ENCODE data around the gene FSTL5. TPM values are rescaled to one million over a fixed set of nuclear protein-coding genes. Genes with fewer than 3 reads are reported as not detected.

The FSTL5 gene
- total RNA-seq, 8 experiments from 2014 or later = 0.17 to 31.3 (median 3.0) TPM

DNA sequence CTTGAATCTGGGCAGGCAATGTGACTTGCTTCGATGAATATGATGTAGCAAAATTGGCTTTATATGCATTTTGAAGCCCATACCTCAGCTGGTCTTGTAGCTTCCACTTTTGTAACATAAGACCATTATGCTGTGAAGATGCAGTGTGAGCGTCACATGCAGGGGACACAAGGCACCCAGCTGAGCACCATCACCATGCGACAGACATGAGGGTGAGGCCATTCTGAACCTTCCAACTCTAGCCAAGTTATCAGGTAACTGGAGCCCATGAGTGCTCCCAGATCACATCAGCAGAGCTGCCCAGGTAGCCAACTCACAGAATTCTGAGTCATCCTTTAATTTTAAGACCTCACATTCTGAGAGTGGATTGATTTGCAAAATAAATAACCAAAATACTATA lies 705.9 kb downstream of the FSTL5 start:
- Histone ChIP-seq H3K27ac (no peak overlapping the region), H3K4me1 (replicated peaks in 1 of 2) (no peaks in the 10 kb centered on the region), H3K4me3 (no peak overlapping the region)
- ATAC-seq (replicated peaks in 6 of 8) = no peak
- 0 to 100% (median 80%) methylated on average over 1 to 3 of the region's 3 CpGs; no CpG with 5 or more reads in 1 of the 10 experiments for WGBS, 10 experiments
- in situ Hi-C loops (cut with MboI; ENCODE audit: low pct_unique_long_range_greater_than_20kb in 2 of 9, low sequenced_read_pairs in 9 of 9, unreplicated experiment in 9 of 9) = no loop called here

DNA sequence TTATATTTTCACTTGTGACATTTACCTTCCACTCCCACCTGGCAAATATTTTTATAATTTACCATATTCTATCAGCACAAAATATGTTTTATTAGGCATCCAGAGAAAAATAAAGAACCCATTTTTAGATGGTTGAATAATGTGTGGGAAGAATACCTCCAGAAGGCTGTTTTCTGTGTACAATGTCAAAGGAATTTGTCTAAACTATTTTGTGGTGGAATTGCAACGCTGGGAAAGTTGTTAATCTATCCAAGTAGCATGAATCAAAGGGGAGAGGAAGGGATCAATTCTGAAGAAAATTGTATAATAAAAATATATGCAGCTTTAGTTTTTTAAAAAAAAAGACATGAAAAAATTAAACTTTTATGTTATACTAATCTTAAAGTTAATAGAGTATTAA lies 706.5 kb downstream of the FSTL5 start:
- in situ Hi-C loops (cut with MboI; ENCODE audit: low pct_unique_long_range_greater_than_20kb in 2 of 9, low sequenced_read_pairs in 9 of 9, unreplicated experiment in 9 of 9) = no loop called here
- Histone ChIP-seq H3K27ac (no peak overlapping the region), H3K4me3 (no peak overlapping the region), H3K4me1 (replicated peaks in 1 of 2) (no peaks in the 10 kb centered on the region)
- WGBS, 10 experiments = 0 to 90% (median 27%) methylated on average over 1 of the region's 1 CpG; no CpG with 5 or more reads in 2 of the 10 experiments
- ATAC-seq (replicated peaks in 6 of 8) = no peak

DNA sequence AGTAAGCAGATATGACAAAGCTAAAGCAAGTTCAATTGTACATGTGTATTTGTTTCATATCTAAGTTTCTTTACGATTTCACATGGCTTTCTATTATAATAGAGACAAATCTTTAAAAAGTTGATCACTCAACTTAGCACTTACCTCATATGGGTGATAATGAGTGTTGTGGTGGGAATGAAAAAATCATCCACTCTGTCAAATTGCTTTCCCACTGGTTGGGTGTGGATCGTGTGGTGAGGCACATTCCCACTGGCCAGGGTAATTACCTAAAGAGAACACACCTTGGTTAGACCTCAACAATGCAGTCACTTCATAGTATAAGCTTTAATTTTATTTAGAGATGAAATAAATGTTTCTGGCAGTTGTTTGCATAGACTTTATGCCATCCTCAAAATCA lies 708.9 kb downstream of the FSTL5 start:
- Histone ChIP-seq H3K4me1 (replicated peaks in 1 of 2) (no peaks in the 10 kb centered on the region), H3K27ac (no peak overlapping the region), H3K4me3 (no peak overlapping the region)
- 11 to 100% (median 73%) methylated on average over 1 to 2 of the region's 2 CpGs; no CpG with 5 or more reads in 1 of the 10 experiments for WGBS, 10 experiments
- in situ Hi-C loops (cut with MboI; ENCODE audit: low pct_unique_long_range_greater_than_20kb in 2 of 9, low sequenced_read_pairs in 9 of 9, unreplicated experiment in 9 of 9) = no loop called here
- ATAC-seq (replicated peaks in 6 of 8) = no peak

DNA sequence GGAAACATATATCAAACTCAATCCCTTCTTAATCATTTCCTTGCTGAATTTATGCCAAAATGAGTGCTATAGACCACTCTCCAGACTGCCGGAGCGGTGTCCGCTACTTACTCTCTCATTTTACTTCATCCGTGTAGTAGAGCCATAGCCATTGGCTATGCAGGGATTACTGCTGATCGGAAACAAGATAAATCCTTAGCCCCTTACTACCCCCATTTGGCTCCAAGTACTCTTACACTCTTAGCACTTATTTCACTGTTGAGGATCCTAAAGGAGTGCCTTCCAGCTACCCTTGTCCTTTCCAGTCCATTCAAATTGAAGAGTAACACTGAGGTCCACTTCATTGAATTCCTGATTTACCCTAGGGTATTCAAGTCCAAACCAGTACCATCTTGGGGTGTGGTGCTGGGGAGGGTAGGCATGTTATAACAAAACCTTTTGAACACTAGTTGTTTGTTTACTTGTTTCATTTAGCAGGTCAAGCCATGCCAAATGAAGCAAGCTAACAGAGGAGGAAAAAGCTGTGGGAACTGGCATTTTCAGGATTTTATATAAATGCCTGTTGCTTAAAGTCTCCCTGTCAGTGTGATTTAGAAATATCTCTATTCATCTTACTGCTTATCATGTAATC lies 715.1 kb downstream of the FSTL5 start:
- no peak for ATAC-seq (replicated peaks in 6 of 8)
- no peaks in the 10 kb centered on the region for H3K4me1 ChIP-seq (replicated peaks in 1 of 2)
- H3K27ac ChIP-seq = no peak overlapping the region

DNA sequence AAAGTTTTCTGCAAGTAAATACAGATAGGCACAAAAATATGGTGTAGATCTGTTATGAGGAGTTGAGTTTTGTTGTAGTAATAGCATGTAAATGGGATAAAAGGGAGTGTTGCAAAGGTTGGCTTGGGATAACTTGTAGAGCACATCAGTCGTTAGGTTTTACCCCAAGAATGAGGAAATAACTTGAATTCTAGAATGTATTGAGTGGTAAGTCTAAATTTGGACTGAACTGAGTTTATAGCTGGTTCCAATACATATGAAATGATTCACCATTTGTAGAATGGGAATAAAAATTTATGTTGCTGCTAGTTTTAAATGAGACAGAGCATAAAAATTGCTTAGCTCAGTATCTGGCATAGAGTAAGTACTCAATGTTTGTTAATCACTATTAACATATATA lies 719.2 kb downstream of the FSTL5 start:
- Histone ChIP-seq H3K4me1 (replicated peaks in 1 of 2) (no peaks in the 10 kb centered on the region), H3K27ac (no peak overlapping the region), H3K4me3 (no peak overlapping the region)
- in situ Hi-C loops (cut with MboI; ENCODE audit: low pct_unique_long_range_greater_than_20kb in 2 of 9, low sequenced_read_pairs in 9 of 9, unreplicated experiment in 9 of 9) = no loop called here
- ATAC-seq (replicated peaks in 6 of 8) = no peak
- WGBS, 10 experiments = 0 to 88% (median 80%) methylated on average over 1 of the region's 1 CpG; no CpG with 5 or more reads in 2 of the 10 experiments

More for the DNA sequence above, 715.1 kb downstream of the FSTL5 start:
- no peak overlapping the region for H3K4me3 ChIP-seq
- 89 to 100% (median 100%) methylated on average over 1 to 5 of the region's 5 CpGs; no CpG with 5 or more reads in 3 of the 10 experiments for WGBS, 10 experiments
- in situ Hi-C loops (cut with MboI; ENCODE audit: low pct_unique_long_range_greater_than_20kb in 2 of 9, low sequenced_read_pairs in 9 of 9, unreplicated experiment in 9 of 9) = no loop called here

DNA sequence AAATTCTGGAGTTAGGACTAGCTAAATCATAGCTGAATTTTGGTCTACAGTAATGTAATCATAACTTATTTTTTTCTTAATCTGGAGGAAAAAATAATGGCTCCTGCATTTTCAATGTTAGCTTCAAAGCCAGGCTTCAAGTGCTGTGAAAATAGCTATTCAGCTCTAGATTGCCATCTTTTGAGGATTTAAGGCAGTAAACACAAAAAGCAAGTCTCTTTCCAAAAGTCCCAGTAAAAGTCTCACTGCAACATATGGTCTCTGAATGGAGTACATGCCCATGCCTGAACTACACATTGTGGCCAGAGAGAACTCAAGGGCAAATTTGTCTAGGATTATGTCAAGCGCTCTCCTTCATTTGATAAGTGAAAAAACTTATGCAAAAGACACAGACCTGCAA lies 720.9 kb downstream of the FSTL5 start:
- H3K27ac ChIP-seq = no peak overlapping the region
- H3K4me1 ChIP-seq (replicated peaks in 1 of 2) = no peaks in the 10 kb centered on the region
- no peak for ATAC-seq (replicated peaks in 6 of 8)
- WGBS, 10 experiments = 0 to 100% (median 88%) methylated on average over 1 of the region's 1 CpG; no CpG with 5 or more reads in 3 of the 10 experiments
- in situ Hi-C loops (cut with MboI; ENCODE audit: low pct_unique_long_range_greater_than_20kb in 2 of 9, low sequenced_read_pairs in 9 of 9, unreplicated experiment in 9 of 9) = no loop called here
- no peak overlapping the region for H3K4me3 ChIP-seq

DNA sequence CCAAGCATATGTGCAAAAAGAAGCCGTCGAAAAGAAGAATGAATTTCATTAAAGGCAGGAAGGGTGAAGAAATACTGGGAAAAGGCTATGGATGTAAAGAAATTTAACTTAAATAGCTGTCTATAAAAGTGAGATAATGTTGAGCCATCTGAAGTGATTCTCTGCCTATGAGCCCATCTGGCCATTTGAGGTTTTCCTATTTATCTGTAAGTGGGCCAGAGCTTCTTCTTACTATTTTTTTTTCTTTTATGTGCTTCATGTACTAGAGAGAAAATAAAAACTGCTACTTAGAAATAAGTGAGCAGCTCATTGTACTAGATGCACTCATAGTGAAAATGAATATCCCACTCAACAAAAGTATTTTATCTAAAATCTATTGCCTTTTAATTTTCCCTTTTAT lies 725.7 kb downstream of the FSTL5 start:
- Histone ChIP-seq H3K4me1 (replicated peaks in 1 of 2) (no peaks in the 10 kb centered on the region), H3K4me3 (no peak overlapping the region), H3K27ac (no peak overlapping the region)
- WGBS, 10 experiments = 7 to 100% (median 72%) methylated on average over 2 of the region's 2 CpGs; no CpG with 5 or more reads in 3 of the 10 experiments
- in situ Hi-C loops (cut with MboI; ENCODE audit: low pct_unique_long_range_greater_than_20kb in 2 of 9, low sequenced_read_pairs in 9 of 9, unreplicated experiment in 9 of 9) = no loop called here
- ATAC-seq (replicated peaks in 6 of 8) = no peak

DNA sequence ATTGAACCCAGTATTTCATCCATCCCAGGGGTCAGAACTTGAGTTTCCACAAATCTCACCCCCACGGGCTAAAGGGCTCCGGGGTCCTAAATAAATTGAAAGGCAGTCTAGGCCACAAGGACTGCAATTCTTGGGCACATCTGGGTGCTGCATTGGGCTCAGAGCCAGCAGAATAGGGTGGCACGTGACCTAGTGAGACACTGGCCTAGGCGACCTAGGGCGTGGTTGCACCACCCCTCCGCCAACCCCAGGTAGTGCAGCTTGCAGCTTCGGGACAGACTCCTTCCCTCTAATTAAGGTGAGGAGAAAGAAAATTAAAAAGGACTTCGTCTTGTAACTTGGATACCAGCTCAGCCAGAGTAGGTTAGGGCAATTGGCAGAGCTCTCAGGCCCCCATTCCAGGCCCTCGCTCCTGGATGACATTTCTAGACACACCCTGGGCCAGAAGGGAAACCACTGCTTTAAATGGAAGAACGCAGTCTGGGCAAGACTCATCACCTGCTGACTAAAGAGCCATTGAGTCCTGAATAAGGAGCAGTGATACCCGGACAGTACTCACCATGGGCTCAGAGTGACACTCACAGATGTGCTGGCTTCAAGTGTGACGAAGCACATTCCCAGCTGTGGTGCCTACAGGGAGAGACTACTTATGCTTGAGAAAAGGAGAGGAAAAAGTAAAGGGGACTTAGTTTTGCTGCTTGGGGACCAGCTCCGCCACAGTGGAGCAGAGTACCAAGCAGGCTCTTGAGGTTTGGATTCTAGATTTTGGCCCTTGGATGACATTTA lies 735.4 kb downstream of the FSTL5 start:
- 17 to 100% (median 87%) methylated on average over 1 to 10 of the region's 13 CpGs; no CpG with 5 or more reads in 3 of the 10 experiments for WGBS, 10 experiments
- in situ Hi-C loops (cut with MboI; ENCODE audit: low pct_unique_long_range_greater_than_20kb in 2 of 9, low sequenced_read_pairs in 9 of 9, unreplicated experiment in 9 of 9) = no loop called here
- ATAC-seq (replicated peaks in 6 of 8) = no peak

DNA sequence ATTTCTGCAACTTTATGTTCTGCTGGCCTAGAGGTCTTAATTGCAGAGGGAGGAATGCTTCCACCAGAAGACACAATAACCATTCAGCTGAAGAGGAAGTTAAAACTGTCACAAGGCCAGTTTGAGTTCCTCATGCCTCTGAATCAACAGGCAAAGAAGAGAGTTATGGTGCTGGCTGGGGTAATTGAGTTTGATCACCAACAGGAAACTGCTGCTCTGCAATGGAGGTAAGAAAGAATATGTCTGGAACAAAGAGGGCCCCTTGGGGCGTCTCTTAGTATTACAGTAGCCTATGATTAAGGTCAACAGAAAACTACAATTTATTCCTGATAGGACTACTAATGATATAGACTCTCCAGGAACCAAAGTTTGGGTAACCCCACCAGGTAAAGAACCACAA lies 744.0 kb downstream of the FSTL5 start:
- H3K27ac ChIP-seq = no peak overlapping the region
- no peaks in the 10 kb centered on the region for H3K4me1 ChIP-seq (replicated peaks in 1 of 2)
- no peak for ATAC-seq (replicated peaks in 6 of 8)
- in situ Hi-C loops (cut with MboI; ENCODE audit: low pct_unique_long_range_greater_than_20kb in 2 of 9, low sequenced_read_pairs in 9 of 9, unreplicated experiment in 9 of 9) = no loop called here
- WGBS, 10 experiments = 0 to 92% (median 56%) methylated on average over 1 of the region's 1 CpG; no CpG with 5 or more reads in 2 of the 10 experiments
- no peak overlapping the region for H3K4me3 ChIP-seq

More for the DNA sequence above, 735.4 kb downstream of the FSTL5 start:
- Histone ChIP-seq H3K4me3 (no peak overlapping the region), H3K27ac (no peak overlapping the region), H3K4me1 (replicated peaks in 1 of 2) (no peaks in the 10 kb centered on the region)

DNA sequence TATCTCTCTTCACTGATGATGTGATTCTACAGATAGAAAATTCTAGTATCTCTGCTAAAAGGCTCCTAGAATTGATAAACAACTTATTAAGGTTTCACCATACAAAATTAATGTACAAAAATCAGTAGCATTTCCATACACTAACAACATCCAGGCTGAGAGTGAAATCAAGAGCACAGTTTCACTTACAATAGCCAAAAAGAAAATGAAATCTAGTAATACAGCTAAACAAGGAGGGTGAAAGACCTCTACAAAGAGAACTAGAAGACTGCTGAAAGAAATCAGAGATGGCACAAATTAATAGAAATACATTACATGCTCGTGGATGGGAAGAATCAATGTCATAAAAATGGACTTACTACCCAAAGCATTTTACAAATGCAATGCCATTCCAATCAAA lies 751.9 kb downstream of the FSTL5 start:
- in situ Hi-C loops (cut with MboI; ENCODE audit: low pct_unique_long_range_greater_than_20kb in 2 of 9, low sequenced_read_pairs in 9 of 9, unreplicated experiment in 9 of 9) = no loop called here
- Histone ChIP-seq H3K4me3 (no peak overlapping the region), H3K4me1 (replicated peaks in 1 of 2) (no peaks in the 10 kb centered on the region), H3K27ac (no peak overlapping the region)
- 14 to 88% (median 50%) methylated on average over 1 of the region's 1 CpG; no CpG with 5 or more reads in 3 of the 10 experiments for WGBS, 10 experiments
- ATAC-seq (replicated peaks in 6 of 8) = no peak

DNA sequence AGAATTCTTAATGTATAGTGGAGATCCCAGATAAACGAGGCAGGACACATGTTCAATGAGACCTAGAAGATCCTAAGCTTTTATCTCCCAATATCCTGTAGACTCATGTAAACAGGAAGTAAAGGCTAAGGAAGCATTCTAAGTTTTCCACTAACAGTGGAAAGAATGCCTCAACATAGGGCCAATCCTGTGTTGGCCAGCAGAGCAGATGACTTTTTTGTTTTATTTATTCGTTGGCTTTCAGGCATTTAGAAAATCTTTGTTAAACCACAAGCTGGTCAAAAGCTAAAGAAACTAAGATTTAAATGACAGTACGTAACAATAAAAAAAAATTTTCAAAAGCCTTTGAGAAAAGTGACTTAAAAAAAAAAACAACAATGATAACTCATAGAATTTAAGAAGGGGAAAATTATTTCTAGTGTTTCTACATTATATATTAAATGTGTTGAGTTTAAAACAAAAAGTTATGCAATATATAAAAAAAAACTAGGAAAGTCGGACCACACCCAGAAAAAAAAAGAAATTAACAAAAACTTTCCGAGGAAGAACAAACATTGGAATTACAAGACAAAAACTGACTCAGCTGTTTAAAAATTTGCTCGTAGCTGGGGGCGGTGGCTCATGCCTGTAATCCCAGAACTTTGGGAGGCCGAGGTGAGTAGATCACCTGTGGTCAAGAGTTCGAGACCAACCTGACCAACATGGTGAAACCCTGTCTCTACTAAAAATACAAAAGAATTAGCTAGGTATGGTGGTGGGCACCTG lies 759.3 kb downstream of the FSTL5 start:
- ATAC-seq (replicated peaks in 6 of 8) = no peak
- Histone ChIP-seq H3K4me1 (replicated peaks in 1 of 2) (no peaks in the 10 kb centered on the region), H3K27ac (no peak overlapping the region), H3K4me3 (no peak overlapping the region)
- in situ Hi-C loops (cut with MboI; ENCODE audit: low pct_unique_long_range_greater_than_20kb in 2 of 9, low sequenced_read_pairs in 9 of 9, unreplicated experiment in 9 of 9) = no loop called here
- 14 to 100% (median 84%) methylated on average over 1 to 9 of the region's 9 CpGs for WGBS, 10 experiments

DNA sequence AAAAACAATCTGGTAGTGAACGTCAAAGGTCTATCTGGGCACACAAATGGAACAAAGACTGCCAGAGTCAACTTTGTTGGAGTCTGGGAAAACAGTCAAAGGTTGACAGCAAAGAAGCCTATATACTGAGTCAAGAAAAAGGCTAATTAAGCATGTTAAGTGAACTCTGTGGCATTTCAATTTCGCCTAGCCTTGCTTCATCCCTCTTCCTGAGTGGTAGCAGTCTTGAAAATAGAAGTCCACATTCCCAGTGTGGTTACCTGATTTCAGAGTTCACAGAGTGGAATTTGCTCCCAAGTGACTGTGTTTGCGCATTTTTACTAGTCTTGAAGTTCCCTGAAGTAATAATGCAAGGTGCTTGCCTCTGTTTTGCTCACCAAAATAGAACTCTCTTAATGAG lies 760.0 kb downstream of the FSTL5 start:
- no peak for ATAC-seq (replicated peaks in 6 of 8)
- H3K4me1 ChIP-seq (replicated peaks in 1 of 2) = no peaks in the 10 kb centered on the region
- WGBS, 10 experiments = 10 to 92% (median 76%) methylated on average over 2 to 3 of the region's 3 CpGs; no CpG with 5 or more reads in 1 of the 10 experiments
- H3K27ac ChIP-seq = no peak overlapping the region
- in situ Hi-C loops (cut with MboI; ENCODE audit: low pct_unique_long_range_greater_than_20kb in 2 of 9, low sequenced_read_pairs in 9 of 9, unreplicated experiment in 9 of 9) = no loop called here
- H3K4me3 ChIP-seq = no peak overlapping the region

DNA sequence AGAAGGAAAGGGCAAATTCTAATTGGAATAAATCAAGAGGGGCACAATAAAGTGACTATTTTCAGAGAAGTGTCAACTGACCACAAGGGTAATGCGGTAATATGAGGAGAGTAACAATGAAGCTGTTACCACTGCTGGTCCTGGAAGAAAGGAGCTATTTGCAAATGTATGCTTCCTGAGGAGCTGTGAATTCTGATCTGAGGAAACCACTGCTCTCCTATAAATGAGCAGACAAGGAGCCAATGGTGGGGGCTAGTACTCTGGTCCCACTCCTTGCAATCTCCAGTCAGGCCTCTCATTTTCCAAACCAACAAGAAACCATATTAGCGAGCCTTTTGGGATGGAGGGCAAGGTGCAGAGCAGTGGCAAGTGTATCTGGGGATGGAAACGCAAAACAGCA lies 770.2 kb downstream of the FSTL5 start:
- Histone ChIP-seq H3K4me3 (no peak overlapping the region), H3K27ac (no peak overlapping the region), H3K4me1 (replicated peaks in 1 of 2) (peaks cover 0 to 2% of the 10 kb centered on the region in 2 donors)
- 20 to 81% (median 41%) methylated on average over 1 to 3 of the region's 3 CpGs for WGBS, 10 experiments
- in situ Hi-C loops (cut with MboI; ENCODE audit: low pct_unique_long_range_greater_than_20kb in 2 of 9, low sequenced_read_pairs in 9 of 9, unreplicated experiment in 9 of 9) = no loop called here
- peak in 3 of 8 experiments; percentile 47 to 62 (median 52) for ATAC-seq (replicated peaks in 6 of 8)
